Measurements from ENCODE around the gene PRKN.

DNA sequence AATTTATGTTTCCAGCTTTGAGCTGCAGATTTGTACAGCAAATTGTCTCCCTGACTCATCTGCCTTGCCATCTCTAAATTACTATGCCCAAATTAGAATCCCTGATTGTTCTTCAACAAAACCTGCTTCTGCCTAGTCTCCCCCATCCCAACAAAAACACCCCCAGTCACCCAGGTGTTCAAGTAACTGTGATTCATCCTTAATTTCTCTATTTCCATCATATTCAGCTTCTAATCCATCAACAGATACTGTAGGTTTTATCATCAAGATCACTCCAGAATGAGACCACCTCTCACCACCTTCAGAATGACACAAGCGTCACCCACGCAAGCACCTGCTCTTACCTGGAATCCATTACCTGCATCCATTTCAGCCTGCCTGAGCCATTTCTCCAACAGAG, 498.5 kb downstream of the PRKN start:
- TF ChIP-seq TAF1 (IDR thresholded peaks at IDR 0.05; ENCODE audit: low read depth): no peak
- no peak for TF ChIP-seq EZH2 (IDR thresholded peaks at IDR 0.05; ENCODE audit: borderline replicate concordance, insufficient read depth, low read length, poor library complexity, severe bottlenecking)

Data from neural cell (in vitro differentiated cells).